OCI-LY3 (cell line): Measurements from ENCODE around the gene ARHGEF26.

ENCODE experiments used
- H2AFZ ChIP-seq: fragments of 200-600, 300-600 bp; shearing (Covaris generic); 2 replicates; pipeline ENCODE4 v1.6.0; 2014; ENCODE audit warnings: antibody characterized with exemption, low read depth, low read length
- H3K27ac ChIP-seq: fragments of 200-600, 300-600 bp; sonication (generic); 2 replicates; pipeline ENCODE4 v1.5.1; 2014; ENCODE audit warnings: mild to moderate bottlenecking, low read length, moderate library complexity, mixed read lengths
- H3K27me3 ChIP-seq: fragments of 200-600, 300-600 bp; sonication (generic); 2 replicates; pipeline ENCODE4 v1.6.1; 2014; ENCODE audit warnings: low read depth, low read length, mixed read lengths
- H3K36me3 ChIP-seq: fragments of 200-600, 300-600 bp; sonication (generic); replicated peaks from 2 replicates; pipeline ENCODE3; 2014; ENCODE audit warnings: low read depth, low read length, mixed read lengths
- H3K4me1 ChIP-seq: fragments of 300-600, 200-600 bp; sonication (generic); 2 replicates; pipeline ENCODE4 v1.6.1; 2014; ENCODE audit warnings: low read length, mixed read lengths
- H3K4me2 ChIP-seq: fragments of 200-600, 300-600 bp; sonication (generic); 2 replicates; pipeline ENCODE4 v1.6.1; 2014; ENCODE audit warnings: low read length, mixed read lengths
- H3K4me3 ChIP-seq: fragments of 300-600, 200-600 bp; sonication (generic); 2 replicates; pipeline ENCODE4 v1.5.1; 2014; ENCODE audit warnings: antibody characterized with exemption, mild to moderate bottlenecking, low read length, moderate library complexity
- H3K79me2 ChIP-seq: fragments of 300-600, 200-600 bp; shearing (Covaris generic); 2 replicates; pipeline ENCODE4 v1.6.1; 2014; ENCODE audit warnings: mild to moderate bottlenecking, low read length, mixed read lengths
- H3K9ac ChIP-seq: fragments of 300-600, 200-600 bp; shearing (Covaris generic); 2 replicates; pipeline ENCODE4 v1.6.0; 2014; ENCODE audit warnings: mild to moderate bottlenecking, low read length, moderate library complexity
- H3K9me3 ChIP-seq: fragments of 200-600, 300-600 bp; shearing (Covaris generic); 2 replicates; pipeline ENCODE4 v1.6.1; 2014; ENCODE audit warnings: low read length, mixed read lengths; ENCODE audit not compliant: insufficient read depth
- H4K20me1 ChIP-seq: fragments of 200-600, 300-600 bp; sonication (generic); 2 replicates; pipeline ENCODE4 v1.6.1; 2016; ENCODE audit warnings: low read length, mixed read lengths; ENCODE audit not compliant: insufficient read depth
- CTCF ChIP-seq: fragments of 200-600, 300-600 bp; sonication (generic); IDR thresholded peaks from 2 replicates; pipeline ENCODE4 v1.5.1; 2014; ENCODE audit warnings: antibody characterized with exemption, low read length, low read depth
- EZH2phosphoT487 ChIP-seq: fragments of 200-600 bp; shearing (Covaris generic); IDR thresholded peaks from 2 replicates; pipeline ENCODE4 v1.6.1; 2018; ENCODE audit warnings: antibody characterized with exemption, mixed run types, low read depth

ARHGEF26 gene

GRCh38 chr3:154144825-154145465 is 23.8 kb downstream of the ARHGEF26 start:
- H3K4me1 ChIP-seq, result no peaks in the 10 kb centered on the region
- H3K27ac ChIP-seq, result no peak overlapping the region
- no peaks in the 10 kb centered on the region for H4K20me1 ChIP-seq
- no peaks in the 10 kb centered on the region for H3K36me3 ChIP-seq
- TF ChIP-seq CTCF, result no peak
- no peak for TF ChIP-seq EZH2phosphoT487
- H3K9me3 ChIP-seq, result no peaks in the 10 kb centered on the region
- H3K4me3 ChIP-seq, result no peak overlapping the region
- H3K79me2 ChIP-seq, result no peaks in the 10 kb centered on the region
- H3K27me3 ChIP-seq, result no peaks in the 10 kb centered on the region
- no peak overlapping the region for H3K4me2 ChIP-seq
- no peak overlapping the region for H2AFZ ChIP-seq
- no peak overlapping the region for H3K9ac ChIP-seq

- Histone ChIP-seq H2AFZ (no peak overlapping the region), H3K4me1 (no peaks in the 10 kb centered on the region), H3K27me3 (no peaks in the 10 kb centered on the region), H4K20me1 (no peaks in the 10 kb centered on the region), H3K4me2 (no peak overlapping the region), H3K79me2 (no peaks in the 10 kb centered on the region), H3K9ac (no peak overlapping the region), H3K4me3 (no peak overlapping the region), H3K27ac (no peak overlapping the region), H3K36me3 (no peaks in the 10 kb centered on the region), H3K9me3 (no peaks in the 10 kb centered on the region)
- TF ChIP-seq EZH2phosphoT487, result no peak
- TF ChIP-seq CTCF, result no peak
Measured at GRCh38 chr3:154148541-154148940, 27.4 kb downstream of the ARHGEF26 start.

GRCh38 chr3:154149286-154149685 is 28.1 kb downstream of the ARHGEF26 start:
- no peak for TF ChIP-seq EZH2phosphoT487

GRCh38 chr3:154151969-154152368 is 30.8 kb downstream of the ARHGEF26 start:
- no peaks in the 10 kb centered on the region for H4K20me1 ChIP-seq
- H3K4me1 ChIP-seq, result no peaks in the 10 kb centered on the region

More at GRCh38 chr3:154149286-154149685, 28.1 kb downstream of the ARHGEF26 start:
- no peaks in the 10 kb centered on the region for H3K79me2 ChIP-seq
- H3K9ac ChIP-seq, result no peak overlapping the region
- H3K36me3 ChIP-seq, result no peaks in the 10 kb centered on the region
- H3K4me3 ChIP-seq, result no peak overlapping the region
- no peaks in the 10 kb centered on the region for H3K9me3 ChIP-seq
- H4K20me1 ChIP-seq, result no peaks in the 10 kb centered on the region
- H3K27me3 ChIP-seq, result no peaks in the 10 kb centered on the region
- no peak overlapping the region for H2AFZ ChIP-seq
- H3K4me2 ChIP-seq, result no peak overlapping the region
- no peak overlapping the region for H3K27ac ChIP-seq
- no peaks in the 10 kb centered on the region for H3K4me1 ChIP-seq

More at GRCh38 chr3:154151969-154152368, 30.8 kb downstream of the ARHGEF26 start:
- no peak overlapping the region for H3K27ac ChIP-seq
- H3K4me3 ChIP-seq, result no peak overlapping the region
- H3K9ac ChIP-seq, result no peak overlapping the region
- H3K79me2 ChIP-seq, result no peaks in the 10 kb centered on the region
- no peaks in the 10 kb centered on the region for H3K27me3 ChIP-seq
- no peaks in the 10 kb centered on the region for H3K9me3 ChIP-seq
- H3K4me2 ChIP-seq, result no peak overlapping the region
- TF ChIP-seq CTCF (no peak), EZH2phosphoT487 (no peak)
- H3K36me3 ChIP-seq, result no peaks in the 10 kb centered on the region
- no peak overlapping the region for H2AFZ ChIP-seq
